DND-41 (cell line): ENCODE results near the gene KRT79.

Source experiments
- ATAC-seq: fragments of 200-7000 bp; cut with Tn5 transposase; 3 replicates; pipeline ENCODE4 v1.9.1; 2021; ENCODE audit warnings: low read depth; ENCODE audit not compliant: insufficient read depth
- DNase-seq: peaks from one replicate; pipeline ENCODE4 v3.0.0-alpha.2; 2020
- H2AFZ ChIP-seq: 2 replicates; pipeline ENCODE4 v1.6.0; 2012; ENCODE audit warnings: low read depth, low read length
- H3K27ac ChIP-seq: 2 replicates; pipeline ENCODE4 v1.5.1; 2012; ENCODE audit warnings: low read length, inconsistent platforms
- H3K27me3 ChIP-seq: fragments of 200-600 bp; sonication (generic); 2 replicates; pipeline ENCODE4 v1.6.0; 2012; ENCODE audit warnings: low read length, mild to moderate bottlenecking, inconsistent platforms; ENCODE audit not compliant: insufficient read depth, poor library complexity
- H3K36me3 ChIP-seq: 2 replicates; pipeline ENCODE4 v1.5.1; 2012; ENCODE audit warnings: low read length, inconsistent platforms; ENCODE audit not compliant: insufficient read depth
- H3K4me1 ChIP-seq: 2 replicates; pipeline ENCODE4 v1.5.1; 2012; ENCODE audit warnings: mild to moderate bottlenecking, low read length; ENCODE audit not compliant: insufficient read depth
- H3K4me2 ChIP-seq: 2 replicates; pipeline ENCODE4 v1.6.0; 2012; ENCODE audit warnings: mild to moderate bottlenecking, moderate library complexity, low read length, inconsistent platforms; ENCODE audit not compliant: insufficient read depth
- H3K4me3 ChIP-seq, 2 experiments: fragments of 200-600 bp in 1 of 2; shearing (Covaris generic) in 1 of 2; 2 replicates each; pipeline ENCODE4 v1.5.1; 2012 to 2016; ENCODE audit warnings: inconsistent platforms in 2 of 2, low read length in 2 of 2, mild to moderate bottlenecking in 2 of 2, low read depth in 1 of 2, moderate library complexity in 1 of 2
- H3K79me2 ChIP-seq: 2 replicates; pipeline ENCODE4 v1.6.0; 2012; ENCODE audit warnings: low read length, inconsistent platforms; ENCODE audit not compliant: insufficient read depth
- H3K9ac ChIP-seq: 2 replicates; pipeline ENCODE4 v1.6.0; 2012; ENCODE audit warnings: low read depth, mild to moderate bottlenecking, inconsistent platforms, low read length, moderate library complexity
- H3K9me3 ChIP-seq: 2 replicates; pipeline ENCODE4 v1.5.1; 2012; ENCODE audit warnings: low read length, moderate library complexity, mild to moderate bottlenecking, inconsistent platforms; ENCODE audit not compliant: insufficient read depth, severe bottlenecking
- H4K20me1 ChIP-seq: 2 replicates; pipeline ENCODE4 v1.6.0; 2012; ENCODE audit warnings: low read length; ENCODE audit not compliant: insufficient read depth
- CTCF ChIP-seq: IDR thresholded peaks from 2 replicates; pipeline ENCODE4 v1.5.1; 2012; ENCODE audit warnings: borderline replicate concordance, low read length, moderate library complexity, mild to moderate bottlenecking; ENCODE audit not compliant: poor library complexity, severe bottlenecking; ENCODE audit errors: extremely low read depth
- EZH2 ChIP-seq: IDR thresholded peaks from 3 replicates; pipeline ENCODE4 v1.6.1; 2012; ENCODE audit warnings: borderline replicate concordance, low read depth, mild to moderate bottlenecking, moderate library complexity, low read length, inconsistent platforms; ENCODE audit not compliant: severe bottlenecking

The KRT79 gene

GRCh38 chr12:52828156-52828555, 6.0 kb downstream of the KRT79 start:
- Histone ChIP-seq H3K9ac (no peak overlapping the region), H3K27ac (no peak overlapping the region), H4K20me1 (no peaks in the 10 kb centered on the region; the same call in 1 of the 2 replicates), H3K4me3 (no peak overlapping the region), H2AFZ (no peak overlapping the region), H3K4me1 (no peaks in the 10 kb centered on the region), H3K27me3 (peaks cover 20% of the 10 kb centered on the region), H3K36me3 (no peaks in the 10 kb centered on the region), H3K9me3 (no peaks in the 10 kb centered on the region), H3K4me2 (no peak overlapping the region), H3K79me2 (no peaks in the 10 kb centered on the region)
- no peak for TF ChIP-seq EZH2
- TF ChIP-seq CTCF, result no peak
- ATAC-seq (no peak), DNase-seq (no peak)

GRCh38 chr12:52827499-52828090, 6.5 kb downstream of the KRT79 start:
- no peak overlapping the region for H3K27ac ChIP-seq
- peaks cover 16% of the 10 kb centered on the region for H3K27me3 ChIP-seq
- ATAC-seq, result no peak
- H3K4me2 ChIP-seq, result no peak overlapping the region
- TF ChIP-seq CTCF, result no peak
- TF ChIP-seq EZH2, result no peak
- H2AFZ ChIP-seq, result no peak overlapping the region
- no peaks in the 10 kb centered on the region for H3K36me3 ChIP-seq
- H3K4me1 ChIP-seq, result no peaks in the 10 kb centered on the region
- no peak for DNase-seq
- no peak overlapping the region for H3K9ac ChIP-seq
- no peaks in the 10 kb centered on the region; the same call in 1 of the 2 replicates for H4K20me1 ChIP-seq
- H3K79me2 ChIP-seq, result no peaks in the 10 kb centered on the region
- H3K4me3 ChIP-seq, result no peak overlapping the region
- no peaks in the 10 kb centered on the region for H3K9me3 ChIP-seq

- no peak for ATAC-seq
Observed at GRCh38 chr12:52826611-52827498, 7.3 kb downstream of the KRT79 start.

More at GRCh38 chr12:52826611-52827498, 7.3 kb downstream of the KRT79 start:
- Histone ChIP-seq H3K27me3 (peaks cover 23% of the 10 kb centered on the region), H3K4me3 (no peak overlapping the region), H3K9ac (no peak overlapping the region), H3K9me3 (no peaks in the 10 kb centered on the region), H3K79me2 (no peaks in the 10 kb centered on the region), H3K4me1 (no peaks in the 10 kb centered on the region), H2AFZ (no peak overlapping the region), H3K27ac (no peak overlapping the region), H3K36me3 (no peaks in the 10 kb centered on the region), H4K20me1 (no peaks in the 10 kb centered on the region; the same call in 1 of the 2 replicates), H3K4me2 (no peak overlapping the region)
- TF ChIP-seq EZH2, result no peak
- TF ChIP-seq CTCF, result no peak
- no peak for DNase-seq
